ENCODE results near the gene NTSR1.

Gene NTSR1

DNA sequence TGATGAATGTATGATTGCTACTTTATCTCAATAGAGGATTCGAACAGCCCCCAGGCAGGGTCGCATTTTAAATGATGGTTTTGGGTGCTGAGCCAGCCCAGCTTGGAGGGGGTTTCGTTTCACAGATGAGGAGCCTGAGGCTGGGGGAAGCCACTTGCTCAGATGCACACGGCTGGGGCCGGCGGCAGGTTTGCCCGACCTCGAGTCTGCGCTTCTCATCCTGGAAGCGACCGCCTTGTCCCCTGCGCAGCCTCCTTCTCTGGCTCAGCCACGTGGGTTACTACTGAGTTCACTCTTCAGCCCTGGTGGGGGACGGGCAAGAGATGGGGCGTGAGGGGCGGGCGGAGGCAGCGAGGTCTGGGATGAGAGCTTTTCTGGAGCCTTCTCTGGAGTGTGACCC, 25.3 kb downstream of the NTSR1 start:
- Mint-ChIP-seq H3K4me1 (peaks cover 11% of the 10 kb centered on the region), H3K36me3 (ENCODE audit: low read depth) (no peaks in the 10 kb centered on the region), H3K9me3 (no peaks in the 10 kb centered on the region), H3K4me3 (no peak overlapping the region), H3K27me3 (ENCODE audit: low read depth, poor library complexity) (peaks cover 42% of the 10 kb centered on the region), H3K27ac (no peak overlapping the region)
- DNase-seq, result no peak
- TF ChIP-seq, protein P1, sequence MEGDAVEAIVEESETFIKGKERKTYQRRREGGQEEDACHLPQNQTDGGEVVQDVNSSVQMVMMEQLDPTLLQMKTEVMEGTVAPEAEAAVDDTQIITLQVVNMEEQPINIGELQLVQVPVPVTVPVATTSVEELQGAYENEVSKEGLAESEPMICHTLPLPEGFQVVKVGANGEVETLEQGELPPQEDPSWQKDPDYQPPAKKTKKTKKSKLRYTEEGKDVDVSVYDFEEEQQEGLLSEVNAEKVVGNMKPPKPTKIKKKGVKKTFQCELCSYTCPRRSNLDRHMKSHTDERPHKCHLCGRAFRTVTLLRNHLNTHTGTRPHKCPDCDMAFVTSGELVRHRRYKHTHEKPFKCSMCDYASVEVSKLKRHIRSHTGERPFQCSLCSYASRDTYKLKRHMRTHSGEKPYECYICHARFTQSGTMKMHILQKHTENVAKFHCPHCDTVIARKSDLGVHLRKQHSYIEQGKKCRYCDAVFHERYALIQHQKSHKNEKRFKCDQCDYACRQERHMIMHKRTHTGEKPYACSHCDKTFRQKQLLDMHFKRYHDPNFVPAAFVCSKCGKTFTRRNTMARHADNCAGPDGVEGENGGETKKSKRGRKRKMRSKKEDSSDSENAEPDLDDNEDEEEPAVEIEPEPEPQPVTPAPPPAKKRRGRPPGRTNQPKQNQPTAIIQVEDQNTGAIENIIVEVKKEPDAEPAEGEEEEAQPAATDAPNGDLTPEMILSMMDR (IDR thresholded peaks at IDR 0.05), result no peak

DNA sequence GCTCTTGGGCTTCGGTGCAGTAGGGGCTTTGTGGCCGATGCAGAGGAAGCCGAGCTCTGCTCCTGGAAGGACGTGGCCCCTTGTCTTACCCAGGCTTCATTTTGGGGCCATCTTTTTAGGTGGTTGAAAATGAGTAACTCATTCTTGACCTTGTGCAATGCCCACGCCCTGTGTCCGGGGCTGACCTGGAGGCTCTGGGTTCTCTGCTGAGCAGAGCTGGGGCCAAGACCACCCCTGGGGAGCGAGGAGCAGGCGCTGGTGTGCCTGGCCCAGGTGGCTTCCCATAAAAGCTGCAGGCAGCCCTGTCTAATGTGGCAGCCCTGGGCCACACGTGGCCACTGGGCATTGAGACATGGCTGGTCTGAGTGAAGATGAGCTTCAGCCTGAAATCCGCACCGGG, 25.7 kb downstream of the NTSR1 start:
- no peak overlapping the region for H3K4me3 Mint-ChIP-seq
- H3K27ac Mint-ChIP-seq, result no peak overlapping the region
- H3K27me3 Mint-ChIP-seq (ENCODE audit: low read depth, poor library complexity), result peaks cover 42% of the 10 kb centered on the region
- TF ChIP-seq, protein P1 (IDR thresholded peaks at IDR 0.05), result no peak
- peaks cover 11% of the 10 kb centered on the region for H3K4me1 Mint-ChIP-seq
- no peak for DNase-seq
- H3K36me3 Mint-ChIP-seq (ENCODE audit: low read depth), result no peaks in the 10 kb centered on the region
- no peaks in the 10 kb centered on the region for H3K9me3 Mint-ChIP-seq

DNA sequence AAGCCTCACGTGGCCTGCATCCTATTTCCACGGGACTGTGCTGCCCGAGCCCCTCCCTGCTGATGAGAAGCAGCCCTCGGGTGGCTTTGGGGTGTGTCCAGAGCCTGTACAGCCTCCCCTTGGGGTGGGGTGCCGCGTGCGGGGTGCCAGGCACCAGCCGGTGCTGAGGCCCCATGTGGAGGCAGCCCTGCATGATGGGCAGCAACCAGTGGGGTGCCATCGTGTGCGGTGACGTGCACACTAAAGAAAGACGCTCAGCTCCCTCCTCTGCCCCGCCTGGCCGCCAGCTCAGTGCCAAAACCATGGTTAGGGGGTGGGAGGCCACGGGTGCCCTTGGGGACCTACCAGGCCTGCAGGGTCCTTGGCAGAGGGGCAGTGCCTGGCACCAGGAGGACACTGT, 26.2 kb downstream of the NTSR1 start:
- H3K4me1 Mint-ChIP-seq, result peaks cover 16% of the 10 kb centered on the region
- no peaks in the 10 kb centered on the region for H3K9me3 Mint-ChIP-seq
- no peak overlapping the region for H3K4me3 Mint-ChIP-seq
- H3K36me3 Mint-ChIP-seq (ENCODE audit: low read depth), result no peaks in the 10 kb centered on the region
- peaks cover 39% of the 10 kb centered on the region for H3K27me3 Mint-ChIP-seq (ENCODE audit: low read depth, poor library complexity)
- TF ChIP-seq, protein P1 (IDR thresholded peaks at IDR 0.05), result no peak
- no peak for DNase-seq
- no peak overlapping the region for H3K27ac Mint-ChIP-seq

DNA sequence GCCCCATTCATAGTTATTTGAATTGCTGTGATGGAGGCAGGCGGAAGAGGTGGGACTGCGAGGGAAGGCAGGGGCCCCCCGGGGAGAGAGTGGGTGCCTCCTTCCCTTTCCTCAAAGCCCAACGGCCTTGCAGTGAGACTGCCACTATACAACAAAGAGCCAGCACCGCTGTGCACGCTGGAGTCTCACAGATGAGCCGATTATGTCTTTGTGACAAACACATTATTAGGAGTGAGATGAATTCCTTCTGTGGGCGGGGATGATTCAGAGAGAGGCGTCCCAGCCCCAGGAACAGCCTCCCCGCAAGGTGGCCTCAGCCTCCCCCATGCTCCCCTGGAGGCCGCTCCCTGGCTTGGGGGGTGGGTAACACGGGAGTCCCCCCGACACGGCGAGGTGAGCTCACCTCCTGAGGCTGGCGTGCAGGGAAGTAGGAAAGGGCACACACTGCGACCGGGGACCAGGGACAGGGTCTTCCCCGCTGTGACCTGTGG, 26.7 kb downstream of the NTSR1 start:
- H3K4me1 Mint-ChIP-seq, result peaks cover 21% of the 10 kb centered on the region
- H3K27ac Mint-ChIP-seq, result no peak overlapping the region
- H3K4me3 Mint-ChIP-seq, result no peak overlapping the region
- peaks cover 37% of the 10 kb centered on the region for H3K27me3 Mint-ChIP-seq (ENCODE audit: low read depth, poor library complexity)
- TF ChIP-seq, protein P1 (IDR thresholded peaks at IDR 0.05), result no peak
- no peaks in the 10 kb centered on the region for H3K36me3 Mint-ChIP-seq (ENCODE audit: low read depth)
- DNase-seq, result no peak
- no peaks in the 10 kb centered on the region for H3K9me3 Mint-ChIP-seq

DNA sequence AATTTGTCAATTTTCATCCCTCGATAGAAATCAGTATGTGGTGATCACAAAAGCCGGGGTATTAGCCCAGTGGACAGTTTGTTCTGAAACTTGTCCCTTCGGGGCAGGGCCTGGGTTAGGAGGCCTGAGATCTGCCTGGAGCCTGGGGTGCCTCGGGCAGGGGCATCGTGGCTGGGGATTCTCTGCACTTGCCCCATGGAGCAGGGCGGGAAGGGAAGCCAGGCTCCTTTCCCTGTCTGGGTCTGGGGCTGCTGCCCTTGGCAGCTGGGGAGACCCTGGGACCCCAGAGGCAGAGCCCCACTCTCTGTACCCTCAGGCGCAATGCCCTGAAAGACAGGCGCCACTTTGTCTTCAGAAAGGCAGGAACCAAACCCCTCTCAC, 27.4 kb downstream of the NTSR1 start:
- peaks cover 22% of the 10 kb centered on the region for H3K4me1 Mint-ChIP-seq
- no peaks in the 10 kb centered on the region for H3K36me3 Mint-ChIP-seq (ENCODE audit: low read depth)
- peaks cover 32% of the 10 kb centered on the region for H3K27me3 Mint-ChIP-seq (ENCODE audit: low read depth, poor library complexity)
- no peak for DNase-seq
- TF ChIP-seq, protein P1 (IDR thresholded peaks at IDR 0.05), result no peak
- no peak overlapping the region for H3K4me3 Mint-ChIP-seq
- H3K27ac Mint-ChIP-seq, result no peak overlapping the region
- H3K9me3 Mint-ChIP-seq, result no peaks in the 10 kb centered on the region

DNA sequence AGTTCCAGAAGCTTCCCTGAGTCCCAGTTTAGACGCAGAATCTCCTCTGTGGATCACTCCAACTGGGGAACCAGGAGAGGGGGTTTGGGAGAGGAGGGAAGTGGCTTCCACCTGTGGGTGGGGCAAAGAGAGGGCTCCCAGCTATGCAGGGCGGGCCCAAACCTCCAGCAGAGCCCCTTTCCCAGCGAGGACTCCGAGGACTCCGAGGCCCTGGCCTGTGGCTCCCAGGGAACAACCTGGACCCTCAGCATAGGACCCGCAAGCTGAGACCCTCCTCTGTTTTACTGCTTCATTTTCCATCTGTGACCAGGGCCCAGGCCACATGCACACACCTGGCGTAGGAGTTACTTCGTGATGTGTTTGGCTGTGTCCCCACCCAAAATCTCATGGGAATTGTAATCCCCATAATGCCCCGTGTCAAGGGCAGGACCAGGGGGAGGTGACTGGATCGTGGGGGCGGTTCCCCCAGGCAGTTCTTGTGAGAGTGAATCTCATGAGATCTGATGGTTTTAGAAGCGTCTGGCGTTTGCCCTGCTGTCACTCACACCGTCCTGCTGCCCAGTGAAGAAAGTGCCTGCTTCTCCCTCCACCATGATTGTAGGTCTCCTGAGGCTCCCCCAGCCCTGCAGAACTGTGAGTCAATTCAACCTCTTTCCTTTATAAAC, 27.9 kb downstream of the NTSR1 start:
- no peaks in the 10 kb centered on the region for H3K36me3 Mint-ChIP-seq (ENCODE audit: low read depth)
- TF ChIP-seq, protein P1 (IDR thresholded peaks at IDR 0.05), result no peak
- no peak for DNase-seq
- no peak overlapping the region for H3K4me3 Mint-ChIP-seq
- H3K27ac Mint-ChIP-seq, result no peak overlapping the region
- H3K27me3 Mint-ChIP-seq (ENCODE audit: low read depth, poor library complexity), result peaks cover 31% of the 10 kb centered on the region
- no peaks in the 10 kb centered on the region for H3K9me3 Mint-ChIP-seq
- H3K4me1 Mint-ChIP-seq, result peaks cover 22% of the 10 kb centered on the region

All from nephron progenitor cell (in vitro differentiated cells).